CD14-positive monocyte (primary cell): Measurements from ENCODE around the gene NUDC. TPM values are rescaled to one million over a fixed set of nuclear protein-coding genes. Genes with fewer than 3 reads are reported as not detected.

ENCODE experiments used
- DNase-seq, 3 donors: peaks; one replicate each; pipeline ENCODE4 v3.0.0-alpha.2; 2011 to 2022
- H2AFZ ChIP-seq: 2 replicates; pipeline ENCODE4 v1.6.0; 2012; ENCODE audit warnings: mild to moderate bottlenecking, low read depth, low read length, inconsistent platforms; ENCODE audit not compliant: insufficient read depth, poor library complexity, severe bottlenecking
- H3K27ac ChIP-seq, 2 donors: 1 replicate in 1 of 2; 2 replicates in 1 of 2; pipeline ENCODE4 v1.5.1; 2012 to 2013; ENCODE audit warnings: low read length in 2 of 2, control low read depth in 1 of 2, inconsistent platforms in 1 of 2, low read depth in 1 of 2, mild to moderate bottlenecking in 1 of 2
- H3K27me3 ChIP-seq, 2 donors: one replicate each; pipeline versions ENCODE4 v1.6.0 to v1.6.1; 2011 to 2013; ENCODE audit warnings: low read length in 2 of 2; ENCODE audit not compliant: control insufficient read depth in 2 of 2, insufficient read depth in 2 of 2
- H3K36me3 ChIP-seq, 2 donors: replicated peaks in 1 of 2; 1 replicate in 1 of 2; 2 replicates in 1 of 2; pipeline versions ENCODE4 v1.5.1 to v1.6.1; 2012 to 2013; ENCODE audit warnings: low read length in 2 of 2, control low read depth in 1 of 2, inconsistent platforms in 1 of 2, mild to moderate bottlenecking in 1 of 2; ENCODE audit not compliant: insufficient read depth in 2 of 2, control insufficient read depth in 1 of 2
- H3K4me1 ChIP-seq, 2 donors: 1 replicate in 1 of 2; 2 replicates in 1 of 2; pipeline versions ENCODE4 v1.5.1 to v1.6.1; 2012 to 2013; ENCODE audit warnings: low read length in 2 of 2, control low read depth in 1 of 2, inconsistent platforms in 1 of 2, mild to moderate bottlenecking in 1 of 2, moderate library complexity in 1 of 2; ENCODE audit not compliant: insufficient read depth in 2 of 2, control insufficient read depth in 1 of 2
- H3K4me2 ChIP-seq: replicated peaks from 2 replicates; pipeline ENCODE3; 2012; ENCODE audit warnings: low read length, moderate library complexity, mild to moderate bottlenecking; ENCODE audit not compliant: poor library complexity, severe bottlenecking; ENCODE audit errors: extremely low read depth
- H3K4me3 ChIP-seq, 3 experiments: fragments of 200-600 bp in 1 of 3; sonication (generic) in 1 of 3; replicated peaks in 1 of 3; 1 replicate in 2 of 3; 2 replicates in 1 of 3; pipeline ENCODE4 v1.5.1; 2011 to 2013; ENCODE audit warnings: low read length in 3 of 3, mild to moderate bottlenecking in 3 of 3, control low read depth in 2 of 3, low read depth in 2 of 3, inconsistent platforms in 1 of 3, moderate library complexity in 1 of 3
- H3K79me2 ChIP-seq: 2 replicates; pipeline ENCODE4 v1.6.0; 2012; ENCODE audit warnings: mild to moderate bottlenecking, control low read depth, inconsistent platforms, low read length, moderate library complexity; ENCODE audit not compliant: insufficient read depth
- H3K9ac ChIP-seq: 2 replicates; pipeline ENCODE4 v1.6.0; 2017; ENCODE audit warnings: low read length, mild to moderate bottlenecking; ENCODE audit not compliant: insufficient read depth, poor library complexity, severe bottlenecking
- H3K9me3 ChIP-seq, 2 donors: replicated peaks in 1 of 2; 1 replicate in 1 of 2; 2 replicates in 1 of 2; pipeline versions ENCODE4 v1.5.1 to v1.6.1; 2012 to 2013; ENCODE audit warnings: low read length in 2 of 2, control low read depth in 1 of 2; ENCODE audit not compliant: control insufficient read depth in 1 of 2, insufficient read depth in 1 of 2
- H4K20me1 ChIP-seq: 2 replicates; pipeline ENCODE4 v1.6.0; 2012; ENCODE audit warnings: mild to moderate bottlenecking, low read length, control low read depth, moderate library complexity; ENCODE audit not compliant: insufficient read depth
- H3K27ac Mint-ChIP-seq, 7 donors: one replicate each; pipeline ENCODE4 v1.8.0; 2020; ENCODE audit warnings: mild to moderate bottlenecking in 7 of 7, mixed read lengths in 7 of 7, moderate library complexity in 6 of 7, inconsistent platforms in 2 of 7
- H3K27me3 Mint-ChIP-seq, 3 donors: one replicate each; pipeline ENCODE4 v1.8.0; 2021 to 2022; ENCODE audit warnings: low read depth in 3 of 3, mild to moderate bottlenecking in 3 of 3, mixed read lengths in 3 of 3, moderate library complexity in 3 of 3, inconsistent platforms in 1 of 3
- H3K36me3 Mint-ChIP-seq, 2 donors: one replicate each; pipeline ENCODE4 v1.8.0; 2020; ENCODE audit warnings: mixed read lengths in 2 of 2, inconsistent platforms in 1 of 2, mild to moderate bottlenecking in 1 of 2
- H3K4me1 Mint-ChIP-seq: one replicate; pipeline ENCODE4 v1.8.0; 2020; ENCODE audit warnings: mild to moderate bottlenecking, mixed read lengths
- H3K4me3 Mint-ChIP-seq, 2 donors: one replicate each; pipeline ENCODE4 v1.8.0; 2020; ENCODE audit warnings: mild to moderate bottlenecking in 2 of 2, mixed read lengths in 2 of 2, moderate library complexity in 1 of 2
- H3K9me3 Mint-ChIP-seq, 7 donors: one replicate each; pipeline ENCODE4 v1.8.0; 2020 to 2022; ENCODE audit warnings: mixed read lengths in 7 of 7, mild to moderate bottlenecking in 6 of 7, moderate library complexity in 6 of 7, inconsistent platforms in 2 of 7
- whole genome bisulfite sequencing: methylation state at CpG from one replicate; pipeline ENCODE4 v1.1.5; 2013; ENCODE audit warnings: missing lambda C conversion rate; ENCODE audit not compliant: insufficient coverage; 5-methylcytosine and 5-hydroxymethylcytosine counted together
- intact Hi-C, 2 donors: fragments of 100-400 bp; cut with micrococcal nuclease; formaldehyde crosslinking; loops; one replicate each; pipeline versions ENCODE4 v1.15.0 to v1.15.1; 2023
- polyA plus RNA-seq, 3 donors: library from polyadenylated mRNA; depleted of rRNA in 1 of 3; unstranded in 2 of 3; stranded (reverse) in 1 of 3; fragments of 300-500 nt in 2 of 3; fragments of >200 nt in 1 of 3; fragmentation: Illumina TruSeq in 2 of 3; gene quantifications; 1 replicate in 2 of 3; 2 replicates in 1 of 3; pipeline ENCODE4 v1.2.3, GENCODE V29; 2012 to 2021
- TF ChIP-seq, protein P1 (sequence below): fragments of 200-600 bp; IDR thresholded peaks from one replicate; pipeline ENCODE4 v1.8.0; 2022; ENCODE audit warnings: antibody characterized with exemption, mild to moderate bottlenecking

The NUDC gene
- polyA plus RNA-seq, 3 donors: 28.3 to 58.3 (median 47.4) TPM

- no peak overlapping the region for H3K4me3 ChIP-seq
- Mint-ChIP-seq H3K36me3 (peaks cover 52 to 66% of the 10 kb centered on the region in 2 donors), H3K4me1 (peaks cover 23% of the 10 kb centered on the region), H3K9me3 (no peaks in the 10 kb centered on the region), H3K4me3 (no peak overlapping the region), H3K27me3 (peaks cover 0 to 2% (median 1%) of the 10 kb centered on the region in 3 donors), H3K27ac (no peak overlapping the region)
- H3K9ac ChIP-seq: no peak overlapping the region
- peaks cover 47 to 55% of the 10 kb centered on the region in 2 donors for H3K36me3 ChIP-seq
- H2AFZ ChIP-seq: no peak overlapping the region
- intact Hi-C loops: no loop called here
- 96% methylated on average over 8 of the region's 9 CpGs for WGBS
- H3K79me2 ChIP-seq: peaks cover 52% of the 10 kb centered on the region
- H3K9me3 ChIP-seq: no peaks in the 10 kb centered on the region
- TF ChIP-seq, protein P1, sequence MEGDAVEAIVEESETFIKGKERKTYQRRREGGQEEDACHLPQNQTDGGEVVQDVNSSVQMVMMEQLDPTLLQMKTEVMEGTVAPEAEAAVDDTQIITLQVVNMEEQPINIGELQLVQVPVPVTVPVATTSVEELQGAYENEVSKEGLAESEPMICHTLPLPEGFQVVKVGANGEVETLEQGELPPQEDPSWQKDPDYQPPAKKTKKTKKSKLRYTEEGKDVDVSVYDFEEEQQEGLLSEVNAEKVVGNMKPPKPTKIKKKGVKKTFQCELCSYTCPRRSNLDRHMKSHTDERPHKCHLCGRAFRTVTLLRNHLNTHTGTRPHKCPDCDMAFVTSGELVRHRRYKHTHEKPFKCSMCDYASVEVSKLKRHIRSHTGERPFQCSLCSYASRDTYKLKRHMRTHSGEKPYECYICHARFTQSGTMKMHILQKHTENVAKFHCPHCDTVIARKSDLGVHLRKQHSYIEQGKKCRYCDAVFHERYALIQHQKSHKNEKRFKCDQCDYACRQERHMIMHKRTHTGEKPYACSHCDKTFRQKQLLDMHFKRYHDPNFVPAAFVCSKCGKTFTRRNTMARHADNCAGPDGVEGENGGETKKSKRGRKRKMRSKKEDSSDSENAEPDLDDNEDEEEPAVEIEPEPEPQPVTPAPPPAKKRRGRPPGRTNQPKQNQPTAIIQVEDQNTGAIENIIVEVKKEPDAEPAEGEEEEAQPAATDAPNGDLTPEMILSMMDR: no peak
- no peak overlapping the region for H3K27ac ChIP-seq
- H3K4me1 ChIP-seq: peaks cover 15 to 25% of the 10 kb centered on the region in 2 donors
- H3K27me3 ChIP-seq: no peaks in the 10 kb centered on the region
- no peak for DNase-seq
- H3K4me2 ChIP-seq: no peak overlapping the region
- peaks cover 34% of the 10 kb centered on the region for H4K20me1 ChIP-seq
These were observed 24.2 kb upstream of the NUDC start for GRCh38 chr1:26897351-26897750.

- Histone ChIP-seq H3K9ac (peak within 1 kb of the TSS; percentile 92), H3K4me3 (peak within 1 kb of the TSS; percentile 77 to 86 (median 82)), H3K27ac (peak within 1 kb of the TSS; percentile 90 to 96), H4K20me1 (peaks cover 24% of the 10 kb centered on the region), H3K4me2 (peak within 1 kb of the TSS; percentile 83), H3K36me3 (peaks cover 19 to 27% of the 10 kb centered on the region in 2 donors), H3K27me3 (no peaks in the 10 kb centered on the region), H2AFZ (peak within 1 kb of the TSS; percentile 87), H3K9me3 (no peaks in the 10 kb centered on the region), H3K79me2 (peaks cover 44% of the 10 kb centered on the region), H3K4me1 (peaks cover 15 to 25% of the 10 kb centered on the region in 2 donors)
- intact Hi-C loops: no loop called here
- no peaks in the 10 kb centered on the region for H3K9me3 Mint-ChIP-seq
- peaks cover 21% of the 10 kb centered on the region for H3K4me1 Mint-ChIP-seq
- H3K27ac Mint-ChIP-seq: peak within 1 kb of the TSS; percentile 96 to 99 (median 98)
- peaks cover 26 to 37% of the 10 kb centered on the region in 2 donors for H3K36me3 Mint-ChIP-seq
- WGBS: 0% methylated on average over 40 of the region's 50 CpGs
- H3K27me3 Mint-ChIP-seq: peaks cover 0 to 2% (median 0%) of the 10 kb centered on the region in 3 donors
- H3K4me3 Mint-ChIP-seq: peak within 1 kb of the TSS; percentile 94 to 99
- TF ChIP-seq, protein P1: no peak
- DNase-seq: peak; percentile 85 to 92 (median 89)
These were observed 21.3 kb upstream of the NUDC start, which contains the start of gene GPATCH3 for GRCh38 chr1:26900001-26900814. TSS of gene GPATCH3 (minus strand) at chr1:26900467. CDS start at chr1:26900442, 25 bp downstream.
